H1 (cell line): ENCODE measurements around the gene SMG7. TPM values are rescaled to one million over a fixed set of nuclear protein-coding genes. Genes with fewer than 3 reads are reported as not detected.

Experiments
- CTCF ChIA-PET: fragments of 300-600 bp; sonication (Branson Sonifier 250); formaldehyde crosslinking; loops from one replicate; lab custom pipeline; 2021; ENCODE audit not compliant: partially characterized antibody; lab: Charles Lee
- POLR2A ChIA-PET: fragments of 300-600 bp; sonication (Branson Sonifier 250); formaldehyde crosslinking; loops from one replicate; lab custom pipeline; 2021; ENCODE audit warnings: inconsistent platforms; ENCODE audit not compliant: partially characterized antibody; lab: Charles Lee
- DNase-seq, 2 experiments: peaks; one replicate each; pipeline versions ENCODE4 v3.0.0 to v3.0.0-alpha.2; 2010 to 2022; ENCODE audit warnings: low spot score in 2 of 2, low read depth in 1 of 2, mixed read lengths in 1 of 2
- FAIRE-seq: peaks from 2 replicates; lab custom pipeline; 2011; peaks lifted over from hg19 to GRCh38; lab: Jason Lieb, UNC
- H2AFZ ChIP-seq: 2 replicates; pipeline ENCODE4 v1.8.1; 2012; ENCODE audit warnings: low read length, inconsistent platforms
- H2AK5ac ChIP-seq: 2 replicates; pipeline ENCODE4 v1.6.1; 2013; ENCODE audit warnings: low read depth, low read length
- H2BK120ac ChIP-seq: replicated peaks from 2 replicates; pipeline ENCODE3; 2013; ENCODE audit warnings: low read depth, low read length, inconsistent platforms
- H2BK12ac ChIP-seq: 2 replicates; pipeline ENCODE4 v1.6.1; 2013; ENCODE audit warnings: low read depth, low read length
- H2BK15ac ChIP-seq: 2 replicates; pipeline ENCODE4 v1.6.1; 2013; ENCODE audit warnings: low read length
- H2BK20ac ChIP-seq: 2 replicates; pipeline ENCODE4 v1.6.1; 2013; ENCODE audit warnings: low read length
- H2BK5ac ChIP-seq: 2 replicates; pipeline ENCODE4 v1.6.1; 2013; ENCODE audit warnings: low read depth, low read length
- H3K14ac ChIP-seq: 2 replicates; pipeline ENCODE4 v1.6.1; 2013; ENCODE audit warnings: inconsistent platforms; ENCODE audit not compliant: insufficient read length
- H3K18ac ChIP-seq: 2 replicates; pipeline ENCODE4 v1.6.1; 2013; ENCODE audit warnings: low read length; ENCODE audit errors: extremely low read depth
- H3K23ac ChIP-seq: 2 replicates; pipeline ENCODE4 v1.6.1; 2013; ENCODE audit warnings: inconsistent platforms; ENCODE audit not compliant: insufficient read length
- H3K23me2 ChIP-seq: 2 replicates; pipeline ENCODE4 v1.6.1; 2013; ENCODE audit warnings: low read depth, low read length
- H3K27ac ChIP-seq: 2 replicates; pipeline ENCODE4 v1.6.1; 2011; ENCODE audit warnings: low read depth, low read length, inconsistent platforms
- H3K27me3 ChIP-seq, 4 experiments: replicated peaks in 1 of 4; 1 replicate in 1 of 4; 2 replicates in 3 of 4; pipeline versions ENCODE4 v1.6.1 to v1.8.1; 2011 to 2013; ENCODE audit warnings: low read length in 3 of 4, mild to moderate bottlenecking in 3 of 4, inconsistent platforms in 2 of 4, mixed read lengths in 2 of 4, moderate library complexity in 1 of 4; ENCODE audit not compliant: control insufficient read depth in 3 of 4, insufficient read depth in 3 of 4; ENCODE audit errors: extremely low read depth in 1 of 4
- H3K36me3 ChIP-seq, 4 experiments: 2 replicates each; pipeline versions ENCODE4 v1.6.1 to v1.8.1; 2011 to 2013; ENCODE audit warnings: mild to moderate bottlenecking in 4 of 4, low read length in 3 of 4, moderate library complexity in 2 of 4, control low read depth in 1 of 4, inconsistent platforms in 1 of 4; ENCODE audit not compliant: insufficient read depth in 4 of 4, control insufficient read depth in 2 of 4
- H3K4ac ChIP-seq: replicated peaks from 2 replicates; pipeline ENCODE3; 2013; ENCODE audit warnings: low read length, low read depth, mixed read lengths, inconsistent platforms; ENCODE audit not compliant: insufficient read length
- H3K4me1 ChIP-seq, 4 experiments: replicated peaks in 1 of 4; 1 replicate in 1 of 4; 2 replicates in 3 of 4; pipeline versions ENCODE4 v1.6.1 to v1.8.1; 2011 to 2013; ENCODE audit warnings: low read length in 3 of 4, inconsistent platforms in 2 of 4, mixed read lengths in 1 of 4; ENCODE audit not compliant: insufficient read depth in 4 of 4, control insufficient read depth in 3 of 4
- H3K4me2 ChIP-seq, 2 experiments: 2 replicates each; pipeline versions ENCODE4 v1.6.1 to v1.8.1; 2011 to 2013; ENCODE audit warnings: low read depth in 2 of 2, low read length in 2 of 2, control low read depth in 1 of 2, inconsistent platforms in 1 of 2, mild to moderate bottlenecking in 1 of 2; ENCODE audit not compliant: insufficient read depth in 1 of 2
- H3K4me3 ChIP-seq, 4 experiments: fragments of 200-600, 300-600 bp in 1 of 4; sonication (generic), shearing (Covaris generic), sonication (Bioruptor Twin) in 1 of 4; 2 replicates each; pipeline versions ENCODE4 v1.5.1 to v1.8.1; 2011 to 2016; ENCODE audit warnings: low read length in 4 of 4, low read depth in 3 of 4, control low read depth in 2 of 4, inconsistent platforms in 2 of 4, mild to moderate bottlenecking in 2 of 4, mixed read lengths in 1 of 4, moderate library complexity in 1 of 4; ENCODE audit not compliant: insufficient read depth in 2 of 4; ENCODE audit errors: extremely low read depth in 1 of 4
- H3K56ac ChIP-seq: replicated peaks from 2 replicates; pipeline ENCODE3; 2013; ENCODE audit warnings: low read depth, mild to moderate bottlenecking, mixed read lengths, low read length, inconsistent platforms; ENCODE audit not compliant: insufficient read length
- H3K79me1 ChIP-seq: 2 replicates; pipeline ENCODE4 v1.6.1; 2013; ENCODE audit warnings: low read depth, low read length, control low read depth
- H3K79me2 ChIP-seq, 2 experiments: 2 replicates each; pipeline versions ENCODE4 v1.6.1 to v1.8.1; 2012 to 2013; ENCODE audit warnings: low read length in 2 of 2, mild to moderate bottlenecking in 2 of 2, inconsistent platforms in 1 of 2; ENCODE audit not compliant: insufficient read depth in 2 of 2, control insufficient read depth in 1 of 2
- H3K9ac ChIP-seq, 4 experiments: replicated peaks in 1 of 4; 1 replicate in 1 of 4; 2 replicates in 3 of 4; pipeline versions ENCODE4 v1.6.1 to v1.8.1; 2011 to 2013; ENCODE audit warnings: low read depth in 3 of 4, low read length in 3 of 4, control low read depth in 2 of 4, mild to moderate bottlenecking in 2 of 4, moderate library complexity in 2 of 4, inconsistent platforms in 1 of 4; ENCODE audit errors: extremely low read depth in 1 of 4
- H3K9me3 ChIP-seq, 2 experiments: 2 replicates each; pipeline versions ENCODE4 v1.6.1 to v1.8.1; 2012 to 2013; ENCODE audit warnings: mild to moderate bottlenecking in 2 of 2, moderate library complexity in 2 of 2, control low read depth in 1 of 2, inconsistent platforms in 1 of 2, low read depth in 1 of 2, low read length in 1 of 2, mixed read lengths in 1 of 2; ENCODE audit not compliant: insufficient read depth in 2 of 2
- H4K20me1 ChIP-seq, 2 experiments: replicated peaks in 1 of 2; 2 replicates each; pipeline versions ENCODE3 to v1.8.1; 2011 to 2013; ENCODE audit warnings: inconsistent platforms in 2 of 2, low read length in 2 of 2, mild to moderate bottlenecking in 1 of 2; ENCODE audit not compliant: insufficient read depth in 2 of 2, control insufficient read depth in 1 of 2
- H4K5ac ChIP-seq: 2 replicates; pipeline ENCODE4 v1.6.1; 2013; ENCODE audit warnings: low read length, low read depth, mixed read lengths, inconsistent platforms; ENCODE audit not compliant: insufficient read length
- H4K8ac ChIP-seq: 2 replicates; pipeline ENCODE4 v1.8.0; 2013; ENCODE audit warnings: mild to moderate bottlenecking, moderate library complexity, low read length, inconsistent platforms; ENCODE audit not compliant: insufficient read depth; ENCODE audit errors: extremely low read depth
- H4K91ac ChIP-seq: replicated peaks from 2 replicates; pipeline ENCODE3; 2013; ENCODE audit warnings: low read length, mixed read lengths, inconsistent platforms; ENCODE audit not compliant: insufficient read length
- ATF2 ChIP-seq: IDR thresholded peaks from 2 replicates; pipeline ENCODE4 v1.6.1; 2012; ENCODE audit warnings: low read length, inconsistent platforms
- BCL11A ChIP-seq, 2 experiments: IDR thresholded peaks; one replicate each; pipeline ENCODE4 v1.6.1; 2011; ENCODE audit warnings: low read depth in 2 of 2, low read length in 2 of 2, mild to moderate bottlenecking in 2 of 2
- CHD2 ChIP-seq: IDR thresholded peaks from 2 replicates; pipeline ENCODE4 v1.6.1; 2012; ENCODE audit warnings: low read length, improper control_type of control experiment
- FOSL1 ChIP-seq: IDR thresholded peaks from 2 replicates; pipeline ENCODE4 v1.6.1; 2011; ENCODE audit warnings: mild to moderate bottlenecking, low read depth, low read length, moderate library complexity; ENCODE audit not compliant: insufficient read depth
- HDAC6 ChIP-seq: IDR thresholded peaks from one replicate; pipeline ENCODE4 v1.7.1; 2012; ENCODE audit warnings: low read depth, mild to moderate bottlenecking, inconsistent platforms, low read length, moderate library complexity
- KDM1A ChIP-seq: fragments of 200-600, 300-600 bp; sonication (generic); IDR thresholded peaks from 2 replicates; pipeline ENCODE4 v1.7.1; 2016; ENCODE audit warnings: mild to moderate bottlenecking, low read length, borderline replicate concordance
- KDM5A ChIP-seq: fragments of 200-600 bp; IDR thresholded peaks from 2 replicates; pipeline ENCODE4 v1.7.1; 2012; ENCODE audit warnings: mild to moderate bottlenecking, low read length, inconsistent platforms, mixed read lengths
- NANOG ChIP-seq: IDR thresholded peaks from 2 replicates; pipeline ENCODE4 v1.6.1; 2011; ENCODE audit warnings: low read length, low read depth, mild to moderate bottlenecking, inconsistent platforms; ENCODE audit not compliant: insufficient read depth, poor library complexity, severe bottlenecking
- PHF8 ChIP-seq: fragments of 200-600 bp; sonication (generic); conservative IDR thresholded peaks from 2 replicates; pipeline ENCODE4 v1.7.1; 2012; ENCODE audit warnings: low read depth, mild to moderate bottlenecking, inconsistent platforms, low read length, moderate library complexity
- RFX5 ChIP-seq: IDR thresholded peaks from 2 replicates; pipeline ENCODE4 v1.6.1; 2011; ENCODE audit warnings: low read depth, low read length, improper control_type of control experiment, borderline replicate concordance
- SIRT6 ChIP-seq: IDR thresholded peaks from one replicate; pipeline ENCODE4 v1.7.1; 2012; ENCODE audit warnings: low read length, inconsistent platforms
- TBP ChIP-seq: IDR thresholded peaks from 2 replicates; pipeline ENCODE4 v1.6.1; 2011; ENCODE audit warnings: low read depth, low read length, improper control_type of control experiment
- ZNF274 ChIP-seq: IDR thresholded peaks from 2 replicates; pipeline ENCODE4 v1.7.0; 2012; ENCODE audit warnings: low read length, borderline replicate concordance; ENCODE audit errors: extremely low read depth
- WGBS, 2 experiments: shearing (Covaris generic) in 1 of 2; methylation state at CpG; one replicate each; pipeline versions ENCODE4 v1.1.6 to v1.1.7; 2013 to 2015; ENCODE audit warnings: low lambda C conversion rate in 2 of 2, mixed read lengths in 2 of 2, inconsistent platforms in 1 of 2, low coverage in 1 of 2, missing lambda C conversion rate in 1 of 2; ENCODE audit not compliant: insufficient replicate concordance in 2 of 2, insufficient coverage in 1 of 2, insufficient read length in 1 of 2; ENCODE audit errors: extremely low coverage in 1 of 2, missing lambda C conversion rate in 1 of 2; 5-methylcytosine and 5-hydroxymethylcytosine counted together
- polyA plus RNA-seq, 7 experiments: library from polyadenylated mRNA; depleted of rRNA in 3 of 7; stranded (reverse) in 5 of 7; unstranded in 2 of 7; fragments of >200 nt in 5 of 7; fragments of 200-250 nt in 2 of 7; gene quantifications; 1 replicate in 5 of 7; 2 replicates in 1 of 7; 4 replicates in 1 of 7; pipeline versions ENCODE4 v1.2.1 to v1.2.3, GENCODE V29; 2011 to 2013; ENCODE audit warnings: missing spikeins in 2 of 7, mixed read lengths in 2 of 7
- total RNA-seq: library from RNA; stranded (reverse); fragmentation: NEBNext Ultra II Directional; extraction: Animal tissue kit (Norgen Biotek cat#: 25700); gene quantifications from 2 replicates; pipeline ENCODE4 v1.2.1, GENCODE V29; 2021

SMG7 gene
- total and polyA plus RNA-seq, 2 of the 8 experiments (the other 6 are each of a cell fraction or from before 2014, with no cell fraction given), result 39.3 to 65.6 TPM

- H3K27ac ChIP-seq, result no peak overlapping the region
- H3K27me3 ChIP-seq, result no peaks in the 10 kb centered on the region
- H3K18ac ChIP-seq, result no peak overlapping the region
- H3K79me1 ChIP-seq, result no peaks in the 10 kb centered on the region
- no peak overlapping the region for H2AFZ ChIP-seq
- H3K23me2 ChIP-seq, result peaks cover 2% of the 10 kb centered on the region; the same call in 1 of the 2 replicates
- H4K91ac ChIP-seq, result no peak overlapping the region
- no peaks in the 10 kb centered on the region for H4K20me1 ChIP-seq
- H3K4ac ChIP-seq, result no peak overlapping the region
- no peak overlapping the region for H4K5ac ChIP-seq
- POLR2A ChIA-PET, result no interaction called here
- no peaks in the 10 kb centered on the region for H3K9me3 ChIP-seq
- H2BK5ac ChIP-seq, result no peak overlapping the region
- no peak overlapping the region for H2BK120ac ChIP-seq
- H3K4me3 ChIP-seq, result no peak overlapping the region
- no peaks in the 10 kb centered on the region for H3K4me1 ChIP-seq
- H3K23ac ChIP-seq, result no peak overlapping the region
- H3K36me3 ChIP-seq, result no peaks in the 10 kb centered on the region
- H4K8ac ChIP-seq, result no peak overlapping the region
- H3K14ac ChIP-seq, result no peak overlapping the region
- H3K4me2 ChIP-seq, result no peak overlapping the region
- no peak overlapping the region for H3K56ac ChIP-seq
- H3K79me2 ChIP-seq, result no peaks in the 10 kb centered on the region
- no peak overlapping the region for H2BK12ac ChIP-seq
- no peak for FAIRE-seq
- CTCF ChIA-PET, result interaction anchor here (1.1 to 1.4 kb wide), 2 partner anchors 22 to 26 kb away, joined by 3 read pairs; no protein-coding TSS in a partner anchor
- no peak overlapping the region for H2BK15ac ChIP-seq
- H2AK5ac ChIP-seq, result no peak overlapping the region
- WGBS, 2 experiments, result 89% methylated on average over 2 of the region's 2 CpGs; no CpG with 5 or more reads in 1 of the 2 experiments
- no peak overlapping the region for H2BK20ac ChIP-seq
- no peak for DNase-seq
- no peak overlapping the region for H3K9ac ChIP-seq
- TF ChIP-seq RFX5, result no peak
- TF ChIP-seq NANOG, result no peak
- TF ChIP-seq CHD2, result no peak
- TF ChIP-seq FOSL1, result no peak
- TF ChIP-seq HDAC6, result no peak
- no peak for TF ChIP-seq TBP
- TF ChIP-seq ZNF274, result no peak
- TF ChIP-seq ATF2, result no peak
- no peak for TF ChIP-seq KDM1A
- TF ChIP-seq BCL11A (IDR thresholded peaks at IDR 0.05; ENCODE audit: low read depth in 2 of 2, low read length in 2 of 2), result no peak
- TF ChIP-seq KDM5A, result no peak
- no peak for TF ChIP-seq SIRT6
- no peak for TF ChIP-seq PHF8
These were observed 29.3 kb upstream of the SMG7 start for GRCh38 chr1:183443011-183443410.
